ENCODE data around the gene MTMR4.
A peak's percentile ranks its signal among the peaks of the same experiment; 100 is the strongest.

MTMR4 gene

GRCh38 chr17:58528443-58528842 lies 14.0 kb upstream of the MTMR4 start:
- in situ Hi-C loops (cut with HindIII; ENCODE audit: low sequenced_read_pairs): no loop called here
- no peak for DNase-seq (ENCODE audit: low read depth, low spot score)
- no peak for TF ChIP-seq CTCF (IDR thresholded peaks at IDR 0.05; ENCODE audit: low read depth, low read length)
- no peak overlapping the region for H3K4me3 ChIP-seq (ENCODE audit: low read depth, low read length)

- peak; percentile 56 for DNase-seq (ENCODE audit: low read depth, low spot score)
- H3K4me3 ChIP-seq (ENCODE audit: low read depth, low read length): no peak overlapping the region
- in situ Hi-C loops (cut with HindIII; ENCODE audit: low sequenced_read_pairs): no loop called here
- no peak for TF ChIP-seq CTCF (IDR thresholded peaks at IDR 0.05; ENCODE audit: low read depth, low read length)
These were observed 13.5 kb upstream of the MTMR4 start for GRCh38 chr17:58527949-58528348.

GRCh38 chr17:58527306-58527705 lies 12.9 kb upstream of the MTMR4 start:
- no peak for DNase-seq (ENCODE audit: low read depth, low spot score)
- no peak overlapping the region for H3K4me3 ChIP-seq (ENCODE audit: low read depth, low read length)
- in situ Hi-C loops (cut with HindIII; ENCODE audit: low sequenced_read_pairs): no loop called here
- peak; percentile 8 for TF ChIP-seq CTCF (IDR thresholded peaks at IDR 0.05; ENCODE audit: low read depth, low read length)

GRCh38 chr17:58525239-58525638 lies 10.8 kb upstream of the MTMR4 start:
- in situ Hi-C loops (cut with HindIII; ENCODE audit: low sequenced_read_pairs): no loop called here
- no peak overlapping the region for H3K4me3 ChIP-seq (ENCODE audit: low read depth, low read length)
- DNase-seq (ENCODE audit: low read depth, low spot score): peak; percentile 80
- no peak for TF ChIP-seq CTCF (IDR thresholded peaks at IDR 0.05; ENCODE audit: low read depth, low read length)

GRCh38 chr17:58521680-58522079 lies 7.2 kb upstream of the MTMR4 start:
- no peak for TF ChIP-seq CTCF (IDR thresholded peaks at IDR 0.05; ENCODE audit: low read depth, low read length)
- in situ Hi-C loops (cut with HindIII; ENCODE audit: low sequenced_read_pairs): no loop called here
- DNase-seq (ENCODE audit: low read depth, low spot score): no peak
- H3K4me3 ChIP-seq (ENCODE audit: low read depth, low read length): no peak overlapping the region

DNA sequence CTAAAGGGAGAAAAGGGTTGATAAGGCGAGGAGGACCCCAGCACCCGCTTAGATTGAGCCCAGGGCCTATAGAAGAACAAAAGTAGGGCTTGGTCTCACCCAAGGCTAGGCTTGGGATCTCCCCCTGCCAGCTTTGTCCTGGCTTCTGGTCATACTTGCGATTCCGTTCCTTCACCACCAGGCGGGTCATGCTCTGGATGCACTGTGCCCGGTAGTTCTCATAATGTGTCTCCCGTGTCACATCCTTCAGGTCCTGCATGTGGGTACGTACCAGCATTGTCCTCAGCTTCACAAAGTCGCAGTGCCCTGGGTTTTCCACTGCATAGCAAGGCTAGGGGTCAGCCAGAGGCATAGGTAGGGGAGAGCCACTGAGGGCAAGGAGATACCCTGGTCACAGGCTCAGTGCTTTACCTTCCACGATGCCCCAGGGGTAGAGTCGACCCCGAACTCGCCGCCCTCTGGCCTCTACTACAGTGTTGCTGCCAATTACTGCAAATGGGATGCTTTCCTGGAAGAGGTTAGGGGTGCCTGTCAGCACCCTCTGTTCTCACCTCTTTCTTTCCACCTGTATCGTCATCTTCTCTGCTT lies 6.5 kb upstream of the MTMR4 start:
- TF ChIP-seq CTCF (IDR thresholded peaks at IDR 0.05; ENCODE audit: low read depth, low read length): peak; percentile 54
- no peak overlapping the region for H3K4me3 ChIP-seq (ENCODE audit: low read depth, low read length)
- DNase-seq (ENCODE audit: low read depth, low spot score): no peak
- in situ Hi-C loops (cut with HindIII; ENCODE audit: low sequenced_read_pairs): no loop called here
